Amniotic epithelial cell (primary cell): ENCODE data around the gene SNAP25.

Experiments
- DNase-seq: peaks from one replicate; pipeline ENCODE4 v3.0.0-alpha.2; 2010; ENCODE audit warnings: low read depth

SNAP25 gene

DNA sequence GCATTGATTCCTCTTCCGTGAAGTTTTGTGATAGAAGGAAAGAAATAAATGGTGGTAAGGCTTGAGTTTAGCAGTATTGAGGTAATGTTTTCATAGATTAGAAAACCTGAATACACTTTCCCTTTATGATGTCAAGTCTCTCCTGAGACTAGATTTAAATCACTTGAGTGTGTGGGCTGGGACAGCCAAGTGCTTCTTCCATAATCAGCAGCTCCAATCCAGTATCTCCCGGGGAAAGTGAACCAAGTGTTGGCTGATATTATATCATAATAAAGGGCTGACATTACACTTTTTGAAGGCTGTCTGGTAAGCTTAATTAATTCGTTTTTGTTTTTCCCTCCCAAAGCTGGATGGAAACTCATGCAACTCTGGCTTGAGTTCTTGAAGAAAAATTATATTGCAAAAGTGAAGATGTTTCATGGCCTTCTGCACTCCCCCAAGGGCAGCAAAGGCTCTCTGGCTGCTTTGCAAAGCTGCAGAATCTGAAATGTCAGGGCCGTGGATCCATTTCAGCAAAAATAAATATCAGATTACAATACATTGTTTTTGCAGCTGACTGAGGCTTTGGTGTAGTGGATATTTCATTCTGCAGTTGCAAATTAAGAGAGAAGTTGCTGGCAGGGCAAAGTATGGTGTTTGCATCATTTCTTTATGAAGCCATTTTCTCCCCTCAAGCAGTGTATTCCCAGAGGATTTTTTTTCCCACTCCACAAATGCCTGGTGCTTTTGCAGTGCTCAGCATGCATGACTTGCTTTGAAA is 114.2 kb downstream of the SNAP25 start:
- no peak for DNase-seq

DNA sequence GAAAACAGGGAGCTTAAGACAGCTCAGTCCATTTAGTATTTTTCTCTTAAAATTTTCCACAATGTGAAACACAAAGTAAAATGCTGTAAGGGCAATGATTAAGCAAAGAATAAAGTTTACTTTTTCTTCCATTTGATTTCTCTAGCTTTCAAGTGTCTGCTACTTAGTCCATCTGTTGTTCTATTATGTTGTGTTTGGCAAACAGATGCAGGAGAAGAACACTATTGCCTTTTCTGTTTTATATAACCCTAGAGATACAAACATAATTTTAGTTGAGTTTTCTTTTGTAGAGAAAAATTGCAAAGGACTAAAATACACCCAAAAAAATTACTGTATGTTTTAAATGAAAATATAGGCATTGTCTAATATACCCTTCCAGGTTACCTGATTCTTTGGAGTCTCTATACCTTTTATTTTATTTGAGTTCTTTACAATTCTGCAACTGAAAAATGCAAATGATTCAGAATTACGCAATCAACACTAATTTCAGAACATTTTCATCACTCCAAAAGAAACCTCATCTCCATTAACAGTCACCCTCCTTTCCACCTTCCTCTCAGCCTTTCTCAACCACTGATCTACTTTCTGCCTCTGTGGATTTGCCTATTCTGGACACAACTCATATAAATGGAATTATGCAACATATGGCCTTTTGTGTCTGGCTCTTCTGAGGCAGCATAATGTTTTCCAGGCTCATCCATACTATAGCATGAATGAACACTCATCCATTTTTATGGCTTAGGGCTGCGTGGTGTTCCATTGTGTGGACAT is 118.5 kb downstream of the SNAP25 start:
- peak; percentile 75 for DNase-seq

- no peak for DNase-seq
Observed at GRCh38 chr20:10338426-10339180, 120.0 kb downstream of the SNAP25 start.

DNA sequence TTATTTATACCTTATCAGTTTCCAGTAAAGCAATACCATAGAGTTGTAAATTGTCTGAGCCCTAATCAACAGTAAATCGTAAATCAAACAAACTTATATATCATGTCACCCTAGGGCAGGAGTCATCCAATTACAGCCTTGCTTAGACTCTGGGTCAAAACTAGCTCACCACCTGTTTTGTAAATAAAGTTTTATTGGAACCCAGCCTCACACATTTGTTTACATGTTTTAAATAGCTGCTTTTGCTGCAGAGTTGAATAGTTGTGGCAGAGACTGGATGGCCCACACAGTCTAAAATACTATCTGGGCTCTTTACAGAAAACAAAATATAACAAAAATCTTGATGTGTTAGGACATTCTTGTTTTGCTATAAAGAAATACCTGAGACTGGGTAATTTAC is 121.0 kb downstream of the SNAP25 start:
- no peak for DNase-seq

DNA sequence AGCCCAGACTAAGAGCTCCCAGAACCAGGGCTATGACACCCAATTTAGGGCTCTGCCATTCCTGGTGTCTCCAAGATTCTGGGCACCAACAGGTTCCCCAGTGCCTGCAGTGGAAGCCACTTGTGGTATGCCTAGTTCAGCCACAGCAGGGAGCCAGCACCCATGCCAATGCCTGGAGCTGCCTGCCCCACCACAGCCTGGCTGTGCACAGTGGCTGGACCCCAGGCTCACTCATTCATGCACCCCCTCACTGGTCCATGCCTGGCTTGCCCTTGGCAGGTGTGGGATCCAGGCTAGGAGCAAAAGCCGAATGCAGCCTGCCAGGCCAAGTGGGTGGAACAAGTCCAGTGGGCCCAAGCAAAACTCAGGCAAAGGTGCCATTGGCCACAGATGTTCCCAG is 123.5 kb downstream of the SNAP25 start:
- DNase-seq = no peak

DNA sequence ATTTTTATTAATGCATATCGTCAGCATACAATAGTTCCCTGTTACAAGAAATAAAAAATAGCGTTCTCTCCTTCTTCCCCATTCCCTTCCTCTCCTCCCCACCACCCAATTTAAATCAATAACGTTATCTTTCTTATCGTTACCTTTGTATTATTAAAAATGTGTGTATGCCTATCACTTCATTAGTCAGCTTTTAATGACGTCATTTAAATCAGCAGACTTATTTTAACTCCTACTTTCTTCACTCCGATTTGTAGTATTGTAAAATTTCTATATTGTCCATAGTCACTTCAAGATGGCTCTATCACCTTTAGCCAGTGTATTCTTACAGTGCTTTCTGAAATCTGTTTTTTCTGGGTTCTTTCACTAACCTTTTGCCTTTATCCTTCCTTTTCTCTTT is 126.3 kb downstream of the SNAP25 start:
- DNase-seq = no peak

DNA sequence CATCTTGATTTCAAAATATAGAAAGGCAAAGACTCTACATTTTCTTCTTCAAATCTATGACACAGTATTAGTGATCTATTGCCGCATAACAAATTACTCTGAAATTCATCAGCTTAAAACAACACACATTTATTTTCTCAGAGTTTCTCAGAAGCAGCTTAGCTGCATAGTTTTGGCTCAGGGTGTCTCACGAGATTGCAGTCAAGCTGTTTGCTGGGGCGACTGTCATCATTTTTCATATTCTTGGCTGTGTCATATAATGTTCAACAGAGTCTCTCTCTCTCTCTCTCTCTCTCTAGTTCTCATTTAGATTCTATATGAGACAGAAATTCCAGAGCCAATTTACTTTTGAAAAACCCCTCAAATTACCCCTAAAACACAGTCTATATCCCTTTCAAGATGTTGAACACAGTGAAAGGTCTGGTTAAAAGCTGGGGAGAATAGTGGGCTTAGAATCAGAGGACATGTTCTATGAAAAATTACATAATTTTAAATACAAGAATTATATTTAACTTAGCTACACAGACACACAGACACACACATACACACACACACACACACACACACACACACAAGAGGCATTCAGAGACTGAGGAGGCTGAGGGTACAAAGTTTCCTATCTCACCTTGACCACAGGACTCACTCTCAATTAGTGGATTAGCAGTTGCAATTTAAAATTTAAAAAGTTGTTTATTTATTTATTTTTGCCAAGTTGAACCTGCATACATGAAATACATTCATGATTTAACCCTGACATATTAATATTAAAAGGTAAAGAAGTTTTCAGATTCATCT is 128.7 kb downstream of the SNAP25 start:
- peak; percentile 62 for DNase-seq

DNA sequence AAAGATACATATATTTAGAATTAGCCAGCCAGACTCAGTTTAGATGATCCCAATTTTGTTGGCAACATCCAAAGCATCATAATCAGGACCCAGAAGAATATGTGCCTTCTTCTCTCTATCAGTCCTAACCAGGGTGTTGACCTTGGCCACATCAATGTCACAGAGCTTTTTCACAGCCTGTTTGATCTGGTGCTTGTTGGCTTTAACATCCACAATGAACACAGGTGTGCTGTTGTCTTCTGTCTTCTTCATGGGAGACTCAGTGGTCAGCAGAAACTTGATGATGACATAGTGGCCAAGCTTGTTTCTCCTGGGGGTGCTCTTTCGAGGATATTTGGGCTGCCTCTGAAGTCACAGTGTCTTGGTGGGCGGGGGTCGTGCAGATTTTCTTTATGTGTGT is 130.5 kb downstream of the SNAP25 start:
- no peak for DNase-seq

DNA sequence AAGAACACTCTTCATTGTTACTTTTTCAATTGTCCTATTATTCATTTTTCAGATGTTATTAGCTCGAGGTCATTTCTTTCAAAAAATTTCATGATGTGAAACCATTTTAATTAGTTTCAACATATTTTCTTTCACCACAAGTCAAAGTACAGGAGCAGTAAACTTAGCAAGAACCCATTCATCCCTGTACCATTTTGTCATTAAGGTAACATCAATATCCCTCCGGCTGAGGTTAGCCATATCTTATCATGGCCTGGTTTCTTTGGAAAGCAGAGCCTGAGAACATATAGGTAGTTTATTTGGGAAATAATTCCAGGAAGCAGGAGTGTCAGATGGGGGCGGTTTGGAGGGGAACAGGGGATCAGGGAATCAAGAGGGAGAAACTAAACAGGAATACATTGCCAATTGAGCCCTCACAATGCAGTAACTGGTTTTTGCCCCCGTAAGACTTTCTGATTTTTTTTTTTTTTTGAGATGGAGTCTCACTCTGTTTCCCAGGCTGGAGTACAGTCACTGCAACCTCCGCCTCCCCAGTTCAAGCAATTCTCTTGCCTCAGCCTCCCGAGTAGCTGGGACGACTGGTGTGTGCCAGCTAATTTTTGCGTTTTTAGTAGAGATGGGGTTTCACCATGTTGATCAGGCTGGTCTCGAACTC is 131.7 kb downstream of the SNAP25 start:
- DNase-seq = no peak

DNA sequence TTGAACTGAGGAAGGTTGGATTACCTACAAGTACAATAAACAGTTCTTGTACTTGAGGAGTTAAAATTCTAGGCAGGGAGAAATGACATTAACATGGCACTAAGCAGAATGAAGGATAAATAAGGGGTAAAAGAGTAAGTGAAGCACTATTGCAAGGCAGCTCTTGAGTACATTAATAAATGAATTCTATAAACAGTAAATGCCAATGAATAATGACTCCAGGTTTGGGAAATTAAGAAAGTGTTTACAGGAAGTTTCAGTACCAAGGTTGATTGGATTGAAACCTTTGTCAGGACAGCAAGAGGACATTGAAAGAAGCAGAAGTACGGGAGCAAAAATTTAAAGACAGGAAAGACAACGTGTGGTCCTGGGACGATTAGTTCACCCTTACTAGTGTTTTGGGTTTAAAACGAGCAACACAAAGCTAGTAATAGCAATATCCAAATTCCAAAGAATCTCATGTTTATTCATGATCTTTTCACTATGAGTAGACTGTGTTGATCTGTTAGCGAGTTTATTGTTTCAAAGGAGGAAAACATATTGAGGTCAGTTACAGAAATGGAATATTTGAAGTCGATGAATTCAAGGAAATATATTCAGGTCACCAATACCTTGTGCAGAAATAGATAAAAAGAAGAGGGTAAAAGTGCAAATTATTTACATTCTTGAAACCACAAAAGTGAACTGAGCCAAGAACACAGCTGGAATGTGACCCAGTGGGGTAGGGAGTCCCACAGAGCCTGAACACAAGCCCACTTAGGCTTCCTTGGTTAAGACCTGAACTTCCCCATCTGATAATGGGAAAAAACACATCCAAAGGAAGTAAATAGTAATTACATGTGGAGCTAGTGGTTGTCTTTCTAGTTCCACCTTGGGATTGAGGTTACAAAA is 134.5 kb downstream of the SNAP25 start:
- DNase-seq = peak; percentile 92

DNA sequence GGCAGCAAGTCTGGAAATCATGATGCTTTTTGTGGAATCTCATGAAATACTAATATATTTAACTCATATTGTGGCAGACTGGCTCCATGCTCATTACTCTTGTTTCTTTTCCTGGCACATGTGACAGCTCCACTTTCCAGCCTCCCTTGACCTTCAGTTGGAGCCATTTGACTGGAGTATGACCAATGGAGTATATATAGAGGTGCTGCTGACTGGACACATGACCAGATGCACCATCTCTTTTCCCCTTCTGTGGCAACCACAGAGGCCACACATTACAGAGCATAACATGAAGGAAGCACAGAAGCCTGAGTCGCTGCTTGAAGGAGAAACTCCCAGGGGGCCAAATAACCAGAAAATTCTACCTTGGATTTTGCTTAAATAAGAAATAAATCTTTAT is 138.0 kb downstream of the SNAP25 start:
- DNase-seq = no peak
